HG03103 (cell line): ENCODE data around the gene SNX18.

Experiments used
- ATAC-seq: cut with Tn5 transposase; IDR thresholded peaks from one replicate; pipeline ENCODE4 v1.9.1; 2021; ENCODE audit warnings: low read depth; ENCODE audit not compliant: unreplicated experiment

The SNX18 gene

GRCh38 chr5:54577937-54578653, 60.5 kb downstream of the SNX18 start:
- no peak for ATAC-seq

GRCh38 chr5:54579591-54580295, 62.2 kb downstream of the SNX18 start:
- no peak for ATAC-seq

- ATAC-seq, result no peak
These were observed 63.6 kb downstream of the SNX18 start for GRCh38 chr5:54580997-54581811.

GRCh38 chr5:54581831-54582548, 64.4 kb downstream of the SNX18 start:
- ATAC-seq, result no peak

GRCh38 chr5:54586336-54586735, 68.8 kb downstream of the SNX18 start:
- no peak for ATAC-seq

GRCh38 chr5:54589786-54590185, 72.2 kb downstream of the SNX18 start:
- ATAC-seq, result no peak

- no peak for ATAC-seq
These were observed 73.3 kb downstream of the SNX18 start for GRCh38 chr5:54590824-54591223.

- no peak for ATAC-seq
These were observed 76.2 kb downstream of the SNX18 start for GRCh38 chr5:54593779-54594178.

GRCh38 chr5:54594181-54594580, 76.6 kb downstream of the SNX18 start:
- ATAC-seq, result no peak

- ATAC-seq, result no peak
These were observed 78.2 kb downstream of the SNX18 start for GRCh38 chr5:54595721-54596120.
